ENCODE data around the gene PSIP1. TPM values are rescaled to one million over a fixed set of nuclear protein-coding genes. Genes with fewer than 3 reads are reported as not detected.

PSIP1 gene
- total RNA-seq, 1 experiment from 2014 or later, result 99.1 TPM

GRCh38 chr9:15482146-15482545, 28.6 kb downstream of the PSIP1 start:
- no peak for DNase-seq (ENCODE audit: low read depth, low spot score)
- Histone ChIP-seq H3K9me2 (ENCODE audit: insufficient read depth) (no peaks in the 10 kb centered on the region), H3K27me3 (ENCODE audit: insufficient read depth, low read length) (no peaks in the 10 kb centered on the region), H3K4me2 (ENCODE audit: low read length) (no peak overlapping the region), H3K4me3 (replicated peaks in 1 of 2; ENCODE audit: low read depth in 1 of 2, low read length in 2 of 2) (no peak overlapping the region), H3K36me3 (ENCODE audit: control insufficient read depth in 1 of 2, insufficient read depth in 2 of 2, low read length in 2 of 2) (peaks cover 19 to 20% of the 10 kb centered on the region in 2 experiments), H3K27ac (ENCODE audit: low read depth, low read length) (no peak overlapping the region), H4K20me1 (ENCODE audit: insufficient read depth) (no peaks in the 10 kb centered on the region), H3K4me1 (ENCODE audit: control insufficient read depth in 1 of 2, insufficient read depth in 2 of 2, low read length in 2 of 2) (no peaks in the 10 kb centered on the region), H3K9me3 (ENCODE audit: control insufficient read depth in 1 of 2, insufficient read depth in 1 of 2, low read depth in 1 of 2, low read length in 2 of 2) (no peaks in the 10 kb centered on the region), H3K9ac (ENCODE audit: low read length) (no peak overlapping the region), H3K79me2 (ENCODE audit: insufficient read depth, low read length) (no peaks in the 10 kb centered on the region; the same call in 1 of the 2 replicates), H2AFZ (ENCODE audit: low read depth, low read length, poor library complexity, severe bottlenecking) (no peak overlapping the region)
- intact Hi-C loops (cut with micrococcal nuclease), result no loop called here
- RAD21 ChIA-PET (ENCODE audit: low non-redundant PET in 1 of 2, low total read pairs in 2 of 2, uncharacterized antibody in 2 of 2, unreplicated experiment in 2 of 2), result no interaction called here
- CTCF ChIA-PET, result interaction anchor here (0.7 kb wide), 1 partner anchor 12 kb away, joined by 3 read pairs; no protein-coding TSS in a partner anchor
- no TSS peak for BruUV-seq (replicated peaks)
- no peak for ATAC-seq
- no peak for TF ChIP-seq ZFX (IDR thresholded peaks at IDR 0.05)
- no peak for TF ChIP-seq FOSL1 (IDR thresholded peaks at IDR 0.05; ENCODE audit: low read depth)
- TF ChIP-seq ELF1 (IDR thresholded peaks at IDR 0.05; ENCODE audit: borderline replicate concordance, low read depth), result no peak
- no peak for TF ChIP-seq SIN3A (IDR thresholded peaks at IDR 0.05; ENCODE audit: low read depth)
- POLR2A ChIA-PET, result no interaction called here

GRCh38 chr9:15480028-15480427, 30.7 kb downstream of the PSIP1 start:
- Histone ChIP-seq H3K79me2 (ENCODE audit: insufficient read depth, low read length) (no peaks in the 10 kb centered on the region; the same call in 1 of the 2 replicates), H3K36me3 (ENCODE audit: control insufficient read depth in 1 of 2, insufficient read depth in 2 of 2, low read length in 2 of 2) (peaks cover 11 to 14% of the 10 kb centered on the region in 2 experiments), H3K27me3 (ENCODE audit: insufficient read depth, low read length) (no peaks in the 10 kb centered on the region), H4K20me1 (ENCODE audit: insufficient read depth) (no peaks in the 10 kb centered on the region), H3K4me1 (ENCODE audit: control insufficient read depth in 1 of 2, insufficient read depth in 2 of 2, low read length in 2 of 2) (no peaks in the 10 kb centered on the region), H3K9me2 (ENCODE audit: insufficient read depth) (no peaks in the 10 kb centered on the region), H2AFZ (ENCODE audit: low read depth, low read length, poor library complexity, severe bottlenecking) (no peak overlapping the region), H3K27ac (ENCODE audit: low read depth, low read length) (no peak overlapping the region), H3K9me3 (ENCODE audit: control insufficient read depth in 1 of 2, insufficient read depth in 1 of 2, low read depth in 1 of 2, low read length in 2 of 2) (no peaks in the 10 kb centered on the region), H3K9ac (ENCODE audit: low read length) (no peak overlapping the region), H3K4me2 (ENCODE audit: low read length) (no peak overlapping the region), H3K4me3 (replicated peaks in 1 of 2; ENCODE audit: low read depth in 1 of 2, low read length in 2 of 2) (no peak overlapping the region)
- DNase-seq (ENCODE audit: low read depth, low spot score) (no peak), ATAC-seq (no peak)
- intact Hi-C loops (cut with micrococcal nuclease), result no loop called here
- ChIA-PET POLR2A (no interaction called here), RAD21 (ENCODE audit: low non-redundant PET in 1 of 2, low total read pairs in 2 of 2, uncharacterized antibody in 2 of 2, unreplicated experiment in 2 of 2) (no interaction called here), CTCF (no interaction called here)
- TF ChIP-seq POLR2AphosphoS5 (IDR thresholded peaks at IDR 0.05; ENCODE audit: low read depth, low read length) (no peak), CEBPB (IDR thresholded peaks at IDR 0.05; ENCODE audit: low read depth) (no peak), CBX3 (IDR thresholded peaks at IDR 0.05; ENCODE audit: low read depth) (no peak), SIN3A (IDR thresholded peaks at IDR 0.05; ENCODE audit: low read depth) (no peak), FOSL1 (IDR thresholded peaks at IDR 0.05; ENCODE audit: low read depth) (no peak), YY1 (IDR thresholded peaks at IDR 0.05; ENCODE audit: extremely low read depth, insufficient replicate concordance, low read depth, low read length) (no peak), CTCF (IDR thresholded peaks at IDR 0.05 in 2 of 3, conservative IDR thresholded peaks at IDR 0.05 in 1 of 3; ENCODE audit: borderline replicate concordance in 1 of 3, insufficient read depth in 1 of 3, low read depth in 2 of 3, low read length in 2 of 3) (no peak), POLR2A (IDR thresholded peaks at IDR 0.05; ENCODE audit: borderline replicate concordance, extremely low read depth, insufficient read depth, insufficient read length) (no peak), ZNF274 (IDR thresholded peaks at IDR 0.05; ENCODE audit: low read depth, low read length) (no peak), SP1 (IDR thresholded peaks at IDR 0.05; ENCODE audit: low read depth) (no peak)
- no TSS peak for BruUV-seq (replicated peaks)
